GM23338 (cell line): ENCODE data around the gene MAPK4. TPM values are rescaled to one million over a fixed set of nuclear protein-coding genes. Genes with fewer than 3 reads are reported as not detected.

Experiments used
- ATAC-seq: fragments of 200-7000 bp; cut with Tn5 transposase; 3 replicates; pipeline ENCODE4 v1.9.1; 2020
- DNase-seq: peaks from one replicate; pipeline ENCODE4 v3.0.0-alpha.2; 2015; ENCODE audit warnings: low spot score
- H2AFZ ChIP-seq: fragments of 200-600 bp; sonication (generic); 2 replicates; pipeline ENCODE4 v1.8.0; 2016; ENCODE audit warnings: antibody characterized with exemption, mild to moderate bottlenecking, moderate library complexity
- H3F3A ChIP-seq: fragments of 200-600 bp; sonication (generic); replicated peaks from 2 replicates; pipeline ENCODE4 v1.8.0; 2017; ENCODE audit warnings: antibody characterized with exemption, mixed run types, low read depth
- H3K27ac ChIP-seq: fragments of 200-600 bp; sonication (generic); 2 replicates; pipeline ENCODE4 v1.6.1; 2016; ENCODE audit warnings: low read depth
- H3K27me3 ChIP-seq: fragments of 200-600 bp; sonication (generic); 2 replicates; pipeline ENCODE4 v1.8.0; 2016; ENCODE audit warnings: mild to moderate bottlenecking, mixed run types, moderate library complexity; ENCODE audit not compliant: insufficient read depth
- H3K36me3 ChIP-seq: fragments of 200-600 bp; sonication (generic); 2 replicates; pipeline ENCODE4 v1.8.0; 2016; ENCODE audit warnings: mild to moderate bottlenecking; ENCODE audit not compliant: insufficient read depth
- H3K4me1 ChIP-seq: fragments of 200-600 bp; sonication (generic); 2 replicates; pipeline ENCODE4 v1.8.0; 2016; ENCODE audit warnings: mild to moderate bottlenecking, moderate library complexity; ENCODE audit not compliant: insufficient read depth
- H3K4me2 ChIP-seq: fragments of 200-600 bp; sonication (generic); 2 replicates; pipeline ENCODE4 v1.7.1; 2017; ENCODE audit warnings: mixed run types
- H3K4me3 ChIP-seq: fragments of 200-600 bp; sonication (generic); 2 replicates; pipeline ENCODE4 v1.6.1; 2016; ENCODE audit warnings: mixed run types
- H3K79me2 ChIP-seq: fragments of 200-600 bp; sonication (generic); replicated peaks from 2 replicates; pipeline ENCODE4 v1.8.0; 2017; ENCODE audit warnings: mild to moderate bottlenecking; ENCODE audit not compliant: insufficient read depth
- H3K9me2 ChIP-seq: fragments of 200-600 bp; sonication (generic); 2 replicates; pipeline ENCODE4 v1.8.0; 2017; ENCODE audit not compliant: insufficient read depth
- H4K20me1 ChIP-seq: fragments of 200-600 bp; sonication (generic); replicated peaks from 2 replicates; pipeline ENCODE4 v1.8.0; 2017; ENCODE audit warnings: mild to moderate bottlenecking; ENCODE audit not compliant: insufficient read depth
- H3K27ac Mint-ChIP-seq: 2 replicates; pipeline ENCODE4 v1.8.0; 2020; ENCODE audit warnings: inconsistent platforms, mild to moderate bottlenecking, moderate library complexity, mixed read lengths
- H3K27me3 Mint-ChIP-seq: 3 replicates; pipeline ENCODE4 v1.8.0; 2022; ENCODE audit warnings: low read depth, mild to moderate bottlenecking, moderate library complexity, mixed read lengths, inconsistent platforms; ENCODE audit not compliant: insufficient read depth, poor library complexity
- H3K36me3 Mint-ChIP-seq: 3 replicates; pipeline ENCODE4 v1.8.0; 2021; ENCODE audit warnings: low read depth, mild to moderate bottlenecking, inconsistent platforms, moderate library complexity, mixed read lengths
- H3K4me1 Mint-ChIP-seq: 3 replicates; pipeline ENCODE4 v1.8.0; 2020; ENCODE audit warnings: mild to moderate bottlenecking, inconsistent platforms, mixed read lengths
- H3K4me3 Mint-ChIP-seq: 3 replicates; pipeline ENCODE4 v1.8.0; 2021; ENCODE audit warnings: moderate library complexity, mild to moderate bottlenecking, inconsistent platforms, mixed read lengths
- H3K9me3 Mint-ChIP-seq: 3 replicates; pipeline ENCODE4 v1.8.0; 2020; ENCODE audit warnings: moderate library complexity, mild to moderate bottlenecking, inconsistent platforms, mixed read lengths
- CREB1 ChIP-seq: fragments of 250-450 bp; sonication (Bioruptor Pico); IDR thresholded peaks from 2 replicates; pipeline ENCODE4 v1.5.0; 2020; ENCODE audit warnings: low read depth, mild to moderate bottlenecking, moderate library complexity
- EZH2 ChIP-seq: fragments of 200-600 bp; sonication (generic); IDR thresholded peaks from one replicate; pipeline ENCODE4 v1.8.0; 2017; ENCODE audit warnings: antibody characterized with exemption, mild to moderate bottlenecking, low read depth; ENCODE audit not compliant: unreplicated experiment
- EZH2phosphoT487 ChIP-seq: fragments of 200-600 bp; sonication (generic); IDR thresholded peaks from one replicate; pipeline ENCODE4 v1.8.1; 2018; ENCODE audit warnings: antibody characterized with exemption; ENCODE audit not compliant: unreplicated experiment
- JUNB ChIP-seq: IDR thresholded peaks from one replicate; pipeline ENCODE4 v1.6.1; 2016; ENCODE audit warnings: antibody characterized with exemption; ENCODE audit not compliant: unreplicated experiment
- NANOG ChIP-seq: IDR thresholded peaks from 2 replicates; pipeline ENCODE4 v1.6.1; 2016; ENCODE audit warnings: antibody characterized with exemption, borderline replicate concordance
- STAT1 ChIP-seq: IDR thresholded peaks from one replicate; pipeline ENCODE4 v1.6.1; 2016; ENCODE audit warnings: antibody characterized with exemption; ENCODE audit not compliant: unreplicated experiment
- ZNF114 ChIP-seq: fragments of 250-450 bp; sonication (Bioruptor Pico); IDR thresholded peaks from 2 replicates; pipeline ENCODE4 v1.5.0; 2020; ENCODE audit warnings: mild to moderate bottlenecking, moderate library complexity
- polyA plus RNA-seq: library from polyadenylated mRNA; unstranded; fragments of >200 nt; fragmentation: Nextera tagmentation; extraction: Ambion mirVana; gene quantifications from 2 replicates; pipeline ENCODE4 v1.2.1, GENCODE V29; 2016
- total RNA-seq: library from RNA; depleted of rRNA; stranded (reverse); fragments of >200 nt; shearing (Covaris generic); gene quantifications from 2 replicates; pipeline ENCODE4 v1.2.3, GENCODE V29; 2014
- TF ChIP-seq, protein P1 (sequence below): IDR thresholded peaks from 2 replicates; pipeline ENCODE4 v1.6.1; 2016; ENCODE audit warnings: antibody characterized with exemption
- TF ChIP-seq, protein P2 (sequence below), 2 experiments: fragments of 200-600 bp in 1 of 2; sonication (generic) in 1 of 2; conservative IDR thresholded peaks; 2 replicates each; pipeline versions ENCODE4 v1.5.1 to v1.6.1; 2016 to 2017; ENCODE audit warnings: antibody characterized with exemption in 2 of 2, low read depth in 2 of 2, mild to moderate bottlenecking in 2 of 2, moderate library complexity in 1 of 2
- TF ChIP-seq, protein P3 (sequence below): fragments of 250-450 bp; sonication (Bioruptor Pico); IDR thresholded peaks from 2 replicates; pipeline ENCODE4 v1.5.0; 2020; ENCODE audit warnings: mild to moderate bottlenecking, moderate library complexity
- TF ChIP-seq, protein P4 (sequence below): IDR thresholded peaks from one replicate; pipeline ENCODE4 v1.6.1; 2018; ENCODE audit warnings: antibody characterized with exemption; ENCODE audit not compliant: unreplicated experiment

MAPK4 gene
- total and polyA plus RNA-seq, 2 experiments from 2014 or later, result 1.3 to 4.4 TPM

DNA sequence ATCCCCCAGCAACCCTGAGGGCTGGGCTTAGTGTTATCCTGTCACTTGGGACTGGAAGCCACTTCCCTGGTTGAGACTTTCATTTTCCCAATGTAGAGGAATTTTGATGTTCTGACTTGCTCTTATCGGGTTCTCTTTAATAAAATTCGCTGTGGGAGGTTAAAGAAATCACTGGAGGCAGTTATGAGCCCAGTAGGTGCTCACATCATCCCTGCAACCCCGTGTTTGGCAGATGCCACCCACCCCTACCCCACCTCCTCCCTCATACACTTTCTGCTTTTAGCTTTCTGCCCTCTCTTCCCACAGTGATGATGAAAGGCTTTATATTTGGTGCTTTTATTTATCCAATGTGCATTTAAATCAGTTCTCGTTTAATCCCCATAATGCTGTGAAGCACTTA, 106.6 kb downstream of the MAPK4 start (continued):
- TF ChIP-seq, protein P1, sequence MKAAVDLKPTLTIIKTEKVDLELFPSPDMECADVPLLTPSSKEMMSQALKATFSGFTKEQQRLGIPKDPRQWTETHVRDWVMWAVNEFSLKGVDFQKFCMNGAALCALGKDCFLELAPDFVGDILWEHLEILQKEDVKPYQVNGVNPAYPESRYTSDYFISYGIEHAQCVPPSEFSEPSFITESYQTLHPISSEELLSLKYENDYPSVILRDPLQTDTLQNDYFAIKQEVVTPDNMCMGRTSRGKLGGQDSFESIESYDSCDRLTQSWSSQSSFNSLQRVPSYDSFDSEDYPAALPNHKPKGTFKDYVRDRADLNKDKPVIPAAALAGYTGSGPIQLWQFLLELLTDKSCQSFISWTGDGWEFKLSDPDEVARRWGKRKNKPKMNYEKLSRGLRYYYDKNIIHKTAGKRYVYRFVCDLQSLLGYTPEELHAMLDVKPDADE, result no peak

DNA sequence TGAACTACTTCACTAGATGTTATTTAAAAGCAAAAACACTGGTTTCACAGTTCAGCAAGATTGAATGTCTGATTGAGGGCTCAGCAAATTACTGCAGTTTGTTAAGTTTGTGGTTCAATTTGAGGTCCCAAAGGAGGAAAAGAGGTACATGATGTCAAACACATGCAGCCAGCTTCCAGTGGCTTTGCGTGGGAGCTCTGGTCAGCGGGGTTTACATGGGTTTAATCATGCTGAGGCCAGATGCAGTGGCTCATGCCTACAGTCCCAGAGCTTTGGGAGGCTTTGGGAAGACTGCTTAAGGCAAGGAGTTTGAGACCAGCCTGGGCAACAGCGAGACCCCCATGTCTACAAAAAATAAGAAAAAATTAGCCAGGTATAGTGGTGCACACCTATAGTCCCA, 111.5 kb downstream of the MAPK4 start:
- Histone ChIP-seq H2AFZ (no peak overlapping the region), H3F3A (no peaks in the 10 kb centered on the region), H3K79me2 (no peaks in the 10 kb centered on the region), H4K20me1 (no peaks in the 10 kb centered on the region), H3K4me3 (no peak overlapping the region), H3K36me3 (no peaks in the 10 kb centered on the region), H3K9me2 (no peaks in the 10 kb centered on the region), H3K27me3 (no peaks in the 10 kb centered on the region), H3K4me2 (no peak overlapping the region), H3K27ac (no peak overlapping the region), H3K4me1 (no peaks in the 10 kb centered on the region)
- TF ChIP-seq ZNF114 (no peak), STAT1 (no peak), JUNB (no peak), NANOG (no peak), EZH2 (no peak), EZH2phosphoT487 (no peak), CREB1 (no peak)
- TF ChIP-seq, protein P1, result no peak
- TF ChIP-seq, protein P2, sequence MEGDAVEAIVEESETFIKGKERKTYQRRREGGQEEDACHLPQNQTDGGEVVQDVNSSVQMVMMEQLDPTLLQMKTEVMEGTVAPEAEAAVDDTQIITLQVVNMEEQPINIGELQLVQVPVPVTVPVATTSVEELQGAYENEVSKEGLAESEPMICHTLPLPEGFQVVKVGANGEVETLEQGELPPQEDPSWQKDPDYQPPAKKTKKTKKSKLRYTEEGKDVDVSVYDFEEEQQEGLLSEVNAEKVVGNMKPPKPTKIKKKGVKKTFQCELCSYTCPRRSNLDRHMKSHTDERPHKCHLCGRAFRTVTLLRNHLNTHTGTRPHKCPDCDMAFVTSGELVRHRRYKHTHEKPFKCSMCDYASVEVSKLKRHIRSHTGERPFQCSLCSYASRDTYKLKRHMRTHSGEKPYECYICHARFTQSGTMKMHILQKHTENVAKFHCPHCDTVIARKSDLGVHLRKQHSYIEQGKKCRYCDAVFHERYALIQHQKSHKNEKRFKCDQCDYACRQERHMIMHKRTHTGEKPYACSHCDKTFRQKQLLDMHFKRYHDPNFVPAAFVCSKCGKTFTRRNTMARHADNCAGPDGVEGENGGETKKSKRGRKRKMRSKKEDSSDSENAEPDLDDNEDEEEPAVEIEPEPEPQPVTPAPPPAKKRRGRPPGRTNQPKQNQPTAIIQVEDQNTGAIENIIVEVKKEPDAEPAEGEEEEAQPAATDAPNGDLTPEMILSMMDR (conservative IDR thresholded peaks at IDR 0.05; ENCODE audit: low read depth in 2 of 2), result no peak
- TF ChIP-seq, protein P3, sequence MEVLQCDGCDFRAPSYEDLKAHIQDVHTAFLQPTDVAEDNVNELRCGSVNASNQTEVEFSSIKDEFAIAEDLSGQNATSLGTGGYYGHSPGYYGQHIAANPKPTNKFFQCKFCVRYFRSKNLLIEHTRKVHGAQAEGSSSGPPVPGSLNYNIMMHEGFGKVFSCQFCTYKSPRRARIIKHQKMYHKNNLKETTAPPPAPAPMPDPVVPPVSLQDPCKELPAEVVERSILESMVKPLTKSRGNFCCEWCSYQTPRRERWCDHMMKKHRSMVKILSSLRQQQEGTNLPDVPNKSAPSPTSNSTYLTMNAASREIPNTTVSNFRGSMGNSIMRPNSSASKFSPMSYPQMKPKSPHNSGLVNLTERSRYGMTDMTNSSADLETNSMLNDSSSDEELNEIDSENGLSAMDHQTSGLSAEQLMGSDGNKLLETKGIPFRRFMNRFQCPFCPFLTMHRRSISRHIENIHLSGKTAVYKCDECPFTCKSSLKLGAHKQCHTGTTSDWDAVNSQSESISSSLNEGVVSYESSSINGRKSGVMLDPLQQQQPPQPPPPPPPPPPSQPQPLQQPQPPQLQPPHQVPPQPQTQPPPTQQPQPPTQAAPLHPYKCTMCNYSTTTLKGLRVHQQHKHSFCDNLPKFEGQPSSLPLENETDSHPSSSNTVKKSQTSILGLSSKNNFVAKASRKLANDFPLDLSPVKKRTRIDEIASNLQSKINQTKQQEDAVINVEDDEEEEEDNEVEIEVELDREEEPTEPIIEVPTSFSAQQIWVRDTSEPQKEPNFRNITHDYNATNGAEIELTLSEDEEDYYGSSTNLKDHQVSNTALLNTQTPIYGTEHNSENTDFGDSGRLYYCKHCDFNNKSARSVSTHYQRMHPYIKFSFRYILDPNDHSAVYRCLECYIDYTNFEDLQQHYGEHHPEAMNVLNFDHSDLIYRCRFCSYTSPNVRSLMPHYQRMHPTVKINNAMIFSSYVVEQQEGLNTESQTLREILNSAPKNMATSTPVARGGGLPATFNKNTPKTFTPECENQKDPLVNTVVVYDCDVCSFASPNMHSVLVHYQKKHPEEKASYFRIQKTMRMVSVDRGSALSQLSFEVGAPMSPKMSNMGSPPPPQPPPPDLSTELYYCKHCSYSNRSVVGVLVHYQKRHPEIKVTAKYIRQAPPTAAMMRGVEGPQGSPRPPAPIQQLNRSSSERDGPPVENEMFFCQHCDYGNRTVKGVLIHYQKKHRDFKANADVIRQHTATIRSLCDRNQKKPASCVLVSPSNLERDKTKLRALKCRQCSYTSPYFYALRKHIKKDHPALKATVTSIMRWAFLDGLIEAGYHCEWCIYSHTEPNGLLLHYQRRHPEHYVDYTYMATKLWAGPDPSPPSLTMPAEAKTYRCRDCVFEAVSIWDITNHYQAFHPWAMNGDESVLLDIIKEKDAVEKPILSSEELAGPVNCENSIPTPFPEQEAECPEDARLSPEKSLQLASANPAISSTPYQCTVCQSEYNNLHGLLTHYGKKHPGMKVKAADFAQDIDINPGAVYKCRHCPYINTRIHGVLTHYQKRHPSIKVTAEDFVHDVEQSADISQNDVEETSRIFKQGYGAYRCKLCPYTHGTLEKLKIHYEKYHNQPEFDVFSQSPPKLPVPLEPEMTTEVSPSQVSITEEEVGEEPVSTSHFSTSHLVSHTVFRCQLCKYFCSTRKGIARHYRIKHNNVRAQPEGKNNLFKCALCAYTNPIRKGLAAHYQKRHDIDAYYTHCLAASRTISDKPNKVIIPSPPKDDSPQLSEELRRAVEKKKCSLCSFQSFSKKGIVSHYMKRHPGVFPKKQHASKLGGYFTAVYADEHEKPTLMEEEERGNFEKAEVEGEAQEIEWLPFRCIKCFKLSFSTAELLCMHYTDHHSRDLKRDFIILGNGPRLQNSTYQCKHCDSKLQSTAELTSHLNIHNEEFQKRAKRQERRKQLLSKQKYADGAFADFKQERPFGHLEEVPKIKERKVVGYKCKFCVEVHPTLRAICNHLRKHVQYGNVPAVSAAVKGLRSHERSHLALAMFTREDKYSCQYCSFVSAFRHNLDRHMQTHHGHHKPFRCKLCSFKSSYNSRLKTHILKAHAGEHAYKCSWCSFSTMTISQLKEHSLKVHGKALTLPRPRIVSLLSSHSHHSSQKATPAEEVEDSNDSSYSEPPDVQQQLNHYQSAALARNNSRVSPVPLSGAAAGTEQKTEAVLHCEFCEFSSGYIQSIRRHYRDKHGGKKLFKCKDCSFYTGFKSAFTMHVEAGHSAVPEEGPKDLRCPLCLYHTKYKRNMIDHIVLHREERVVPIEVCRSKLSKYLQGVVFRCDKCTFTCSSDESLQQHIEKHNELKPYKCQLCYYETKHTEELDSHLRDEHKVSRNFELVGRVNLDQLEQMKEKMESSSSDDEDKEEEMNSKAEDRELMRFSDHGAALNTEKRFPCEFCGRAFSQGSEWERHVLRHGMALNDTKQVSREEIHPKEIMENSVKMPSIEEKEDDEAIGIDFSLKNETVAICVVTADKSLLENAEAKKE, result no peak
- TF ChIP-seq, protein P4, sequence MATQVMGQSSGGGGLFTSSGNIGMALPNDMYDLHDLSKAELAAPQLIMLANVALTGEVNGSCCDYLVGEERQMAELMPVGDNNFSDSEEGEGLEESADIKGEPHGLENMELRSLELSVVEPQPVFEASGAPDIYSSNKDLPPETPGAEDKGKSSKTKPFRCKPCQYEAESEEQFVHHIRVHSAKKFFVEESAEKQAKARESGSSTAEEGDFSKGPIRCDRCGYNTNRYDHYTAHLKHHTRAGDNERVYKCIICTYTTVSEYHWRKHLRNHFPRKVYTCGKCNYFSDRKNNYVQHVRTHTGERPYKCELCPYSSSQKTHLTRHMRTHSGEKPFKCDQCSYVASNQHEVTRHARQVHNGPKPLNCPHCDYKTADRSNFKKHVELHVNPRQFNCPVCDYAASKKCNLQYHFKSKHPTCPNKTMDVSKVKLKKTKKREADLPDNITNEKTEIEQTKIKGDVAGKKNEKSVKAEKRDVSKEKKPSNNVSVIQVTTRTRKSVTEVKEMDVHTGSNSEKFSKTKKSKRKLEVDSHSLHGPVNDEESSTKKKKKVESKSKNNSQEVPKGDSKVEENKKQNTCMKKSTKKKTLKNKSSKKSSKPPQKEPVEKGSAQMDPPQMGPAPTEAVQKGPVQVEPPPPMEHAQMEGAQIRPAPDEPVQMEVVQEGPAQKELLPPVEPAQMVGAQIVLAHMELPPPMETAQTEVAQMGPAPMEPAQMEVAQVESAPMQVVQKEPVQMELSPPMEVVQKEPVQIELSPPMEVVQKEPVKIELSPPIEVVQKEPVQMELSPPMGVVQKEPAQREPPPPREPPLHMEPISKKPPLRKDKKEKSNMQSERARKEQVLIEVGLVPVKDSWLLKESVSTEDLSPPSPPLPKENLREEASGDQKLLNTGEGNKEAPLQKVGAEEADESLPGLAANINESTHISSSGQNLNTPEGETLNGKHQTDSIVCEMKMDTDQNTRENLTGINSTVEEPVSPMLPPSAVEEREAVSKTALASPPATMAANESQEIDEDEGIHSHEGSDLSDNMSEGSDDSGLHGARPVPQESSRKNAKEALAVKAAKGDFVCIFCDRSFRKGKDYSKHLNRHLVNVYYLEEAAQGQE, result no peak
- no peaks in the 10 kb centered on the region for H3K36me3 Mint-ChIP-seq
- no peak overlapping the region for H3K27ac Mint-ChIP-seq
- ATAC-seq (no peak), DNase-seq (no peak)
- no peak overlapping the region for H3K4me3 Mint-ChIP-seq
- H3K9me3 Mint-ChIP-seq, result peaks cover 1% of the 10 kb centered on the region; the same call in 2 of the 3 replicates
- no peaks in the 10 kb centered on the region for H3K4me1 Mint-ChIP-seq
- no peaks in the 10 kb centered on the region for H3K27me3 Mint-ChIP-seq
